Endothelial cell of coronary artery (primary cell): ENCODE measurements around the gene PAPOLG. TPM values are rescaled to one million over a fixed set of nuclear protein-coding genes. Genes with fewer than 3 reads are reported as not detected.

ENCODE experiments used
- total RNA-seq: library from RNA; depleted of rRNA; stranded (reverse); fragments of >200 nt; gene quantifications from 2 replicates; pipeline ENCODE4 v1.2.3, GENCODE V29; 2014

Gene PAPOLG
- 9.1 and 10.8 TPM in 2 replicates for total RNA-seq

DNA sequence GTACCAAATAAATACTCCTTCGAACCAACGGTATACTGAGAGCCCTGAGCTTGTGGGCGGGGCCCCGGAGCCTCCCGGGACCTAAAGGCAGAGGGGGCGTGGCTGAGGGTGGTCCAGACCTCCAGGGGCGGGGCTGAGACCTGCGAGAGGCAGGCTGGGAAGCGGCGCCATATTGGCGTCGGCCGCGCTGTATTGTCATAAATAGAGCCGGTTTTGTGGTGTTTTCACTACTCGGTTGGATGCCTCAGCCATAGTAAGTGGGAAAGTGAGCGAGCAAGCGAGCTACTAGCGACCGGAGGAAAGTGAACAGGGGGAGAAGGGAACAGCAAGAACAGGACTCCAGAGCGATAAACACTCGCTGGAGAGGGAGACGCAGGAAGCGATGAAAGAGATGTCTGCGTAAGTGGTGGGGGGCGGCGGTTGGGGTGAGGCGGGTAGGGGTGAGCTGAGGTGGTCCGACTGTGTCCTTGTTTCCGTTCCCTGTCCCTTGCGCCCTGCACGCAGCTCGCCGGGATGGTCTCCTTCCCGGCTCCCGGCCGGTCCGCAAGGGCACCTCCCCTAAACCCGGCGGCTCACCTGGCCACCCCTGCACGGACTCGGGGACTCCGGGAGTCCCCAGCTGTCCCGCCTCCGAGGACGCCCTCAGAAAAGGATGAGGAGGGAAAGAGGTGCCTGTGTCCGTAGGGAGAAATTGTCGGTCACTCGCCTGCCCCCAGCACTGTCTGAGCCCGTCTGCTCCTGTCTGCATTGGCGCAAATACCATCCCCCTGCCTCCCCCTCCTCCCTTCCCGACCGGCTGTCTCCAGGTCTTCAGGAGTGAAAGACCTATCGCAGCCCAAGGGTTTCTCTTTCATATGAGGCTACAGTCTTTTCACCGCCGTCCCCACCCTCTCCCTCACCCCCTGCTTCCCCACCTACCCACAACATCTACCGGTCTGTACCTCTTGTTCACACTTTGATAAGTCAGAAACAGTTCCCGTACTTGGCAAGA lies at the start of gene PAPOLG:
TSS of gene PAPOLG (plus strand) at position 172 of the 991 bp plus-strand sequence. CDS start at position 383, 211 bp downstream.

Other genes starting within 250 kb of the PAPOLG start
- 0.19 and 0.36 TPM in 2 replicates for gene BCL11A, start 202.6 kb upstream of the PAPOLG start, total RNA-seq
- 4.5 and 5.9 TPM in 2 replicates for gene REL, start 125.3 kb downstream of the PAPOLG start, total RNA-seq